Activated T-cell treated with anti-CD3 and anti-CD28 coated beads for 48 hours (primary cell): ENCODE results near the gene RSRP1.

Experiments used
- DNase-seq: peaks from one replicate; pipeline ENCODE4 v3.0.0-alpha.2; 2020; ENCODE audit warnings: low read depth

Gene RSRP1

GRCh38 chr1:25217598-25218232 lies 29.5 kb downstream of the RSRP1 start:
- no peak for DNase-seq

- no peak for DNase-seq
These were observed 30.2 kb downstream of the RSRP1 start for GRCh38 chr1:25217015-25217414.

- DNase-seq: no peak
These were observed 31.1 kb downstream of the RSRP1 start for GRCh38 chr1:25216123-25216522.

GRCh38 chr1:25212725-25213124 lies 34.5 kb downstream of the RSRP1 start:
- DNase-seq: no peak

- DNase-seq: no peak
These were observed 36.5 kb downstream of the RSRP1 start for GRCh38 chr1:25210728-25211127.

- DNase-seq: no peak
These were observed 37.7 kb downstream of the RSRP1 start for GRCh38 chr1:25209516-25209915.

- no peak for DNase-seq
These were observed 38.6 kb downstream of the RSRP1 start for GRCh38 chr1:25208561-25209222.

- no peak for DNase-seq
These were observed 39.2 kb downstream of the RSRP1 start for GRCh38 chr1:25208092-25208491.

GRCh38 chr1:25206201-25206600 lies 41.1 kb downstream of the RSRP1 start:
- no peak for DNase-seq

- DNase-seq: no peak
These were observed 41.5 kb downstream of the RSRP1 start for GRCh38 chr1:25205786-25206185.

- no peak for DNase-seq
These were observed 42.3 kb downstream of the RSRP1 start for GRCh38 chr1:25204797-25205480.

GRCh38 chr1:25201006-25201405 lies 46.2 kb downstream of the RSRP1 start:
- DNase-seq: no peak

GRCh38 chr1:25199819-25200620 lies 47.2 kb downstream of the RSRP1 start:
- DNase-seq: no peak

- no peak for DNase-seq
These were observed 48.5 kb downstream of the RSRP1 start for GRCh38 chr1:25198663-25199252.

- DNase-seq: no peak
These were observed 49.1 kb downstream of the RSRP1 start for GRCh38 chr1:25197982-25198662.

- DNase-seq: no peak
These were observed 49.8 kb downstream of the RSRP1 start for GRCh38 chr1:25197235-25197975.

- DNase-seq: no peak
These were observed 50.4 kb downstream of the RSRP1 start for GRCh38 chr1:25196830-25197229.

- DNase-seq: no peak
These were observed 51.4 kb downstream of the RSRP1 start for GRCh38 chr1:25195835-25196234.

- DNase-seq: no peak
These were observed 52.7 kb downstream of the RSRP1 start for GRCh38 chr1:25194572-25195020.

- DNase-seq: no peak
These were observed 53.2 kb downstream of the RSRP1 start for GRCh38 chr1:25194054-25194453.

- no peak for DNase-seq
These were observed 54.0 kb downstream of the RSRP1 start for GRCh38 chr1:25193229-25193628.
